OCI-LY7 (cell line): Measurements from ENCODE around the gene PPRC1.

Source experiments
- CTCF ChIP-seq: fragments of 200-600 bp; sonication (generic); conservative IDR thresholded peaks from 2 replicates; pipeline ENCODE4 v1.5.1; 2014; ENCODE audit warnings: mild to moderate bottlenecking, antibody characterized with exemption, low read length, moderate library complexity, mixed read lengths
- EZH2phosphoT487 ChIP-seq: fragments of 200-600 bp; sonication (generic); IDR thresholded peaks from 2 replicates; pipeline ENCODE4 v1.6.1; 2018; ENCODE audit warnings: low read depth, borderline replicate concordance, mild to moderate bottlenecking, mixed run types, antibody characterized with exemption, low read length, moderate library complexity, mixed read lengths

- TF ChIP-seq CTCF (no peak), EZH2phosphoT487 (no peak)
These were observed 26.3 kb downstream of the PPRC1 start for GRCh38 chr10:102159051-102159597.
